ENCODE results near the gene PLOD2. TPM values are rescaled to one million over a fixed set of nuclear protein-coding genes. Genes with fewer than 3 reads are reported as not detected.

The PLOD2 gene
- total RNA-seq = 100 to 1,000 TPM in 2 of 3 donors, 10 to 100 TPM in 1; 92.9 to 113 (median 101) TPM
- long read RNA-seq, donor 1, transcript PLOD2-202 (19 exons, 3,665 nt) = minor isoform, 81 of 214 reads
- long read RNA-seq, donor 1, transcript PLOD2-201 (20 exons, 3,732 nt) = major isoform, 109 of 214 reads
- long read RNA-seq, donor 1, partial matches to known transcripts = 7 of 214 reads
- long read RNA-seq, donor 1, other reads (novel, unspliced or antisense) = 14 of 214 reads
- long read RNA-seq, donor 2, transcript PLOD2-201 (20 exons, 3,732 nt) = minor isoform, 21 of 103 reads
- long read RNA-seq, donor 2, transcript PLOD2-202 (19 exons, 3,665 nt) = major isoform, 48 of 103 reads
- long read RNA-seq, donor 2, partial matches to known transcripts = 23 of 103 reads
- long read RNA-seq, donor 2, other reads (novel, unspliced or antisense) = 11 of 103 reads

DNA sequence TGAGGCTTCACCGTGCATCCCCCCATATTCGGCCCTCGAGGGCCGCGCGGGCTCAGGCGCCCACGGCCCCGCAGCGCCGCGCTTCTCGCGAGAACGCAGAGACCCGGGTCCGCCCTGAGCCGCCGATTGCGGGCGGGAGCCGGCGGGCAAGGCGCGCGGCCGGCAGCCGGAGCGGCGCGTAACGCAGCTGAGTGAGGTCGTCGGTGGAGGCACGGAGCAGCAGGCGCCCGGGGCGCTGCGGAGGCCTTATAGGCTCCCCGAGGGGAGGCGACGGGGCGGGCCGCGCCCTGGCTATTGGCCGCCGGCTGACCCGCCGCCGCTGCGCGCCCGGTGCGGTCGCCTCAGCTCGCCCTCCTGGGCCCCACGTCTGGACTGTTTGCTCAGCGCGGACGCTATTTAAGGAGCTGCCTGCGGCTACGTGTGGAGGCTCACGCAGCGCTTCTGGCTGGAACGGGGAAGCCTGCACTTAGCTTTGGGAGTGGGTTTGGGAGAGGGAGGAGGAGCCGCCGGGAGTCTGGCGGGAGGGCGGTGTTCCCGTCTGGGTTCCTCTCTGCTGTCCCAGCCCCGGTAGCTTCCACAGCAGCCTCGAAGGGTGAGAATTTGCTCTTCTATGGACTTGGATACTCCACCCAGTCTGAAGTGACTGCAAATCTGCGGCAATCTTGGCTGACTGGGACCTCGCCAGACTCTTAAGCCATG lies at the start of gene PLOD2:
Gene PLOD2 (minus strand): TSS at position 221 of the 699 bp plus-strand sequence. CDS start 195 bp downstream, at position 26.
- DNase-seq = peak; percentile 72 to 87 (median 83)
- H3K4me3 ChIP-seq = peak within 1 kb of the TSS; percentile 61
- intact Hi-C loops (cut with DNase I, micrococcal nuclease) = no loop called here
- no peaks in the 10 kb centered on the region for H3K9me3 ChIP-seq
- TF ChIP-seq, protein P1, sequence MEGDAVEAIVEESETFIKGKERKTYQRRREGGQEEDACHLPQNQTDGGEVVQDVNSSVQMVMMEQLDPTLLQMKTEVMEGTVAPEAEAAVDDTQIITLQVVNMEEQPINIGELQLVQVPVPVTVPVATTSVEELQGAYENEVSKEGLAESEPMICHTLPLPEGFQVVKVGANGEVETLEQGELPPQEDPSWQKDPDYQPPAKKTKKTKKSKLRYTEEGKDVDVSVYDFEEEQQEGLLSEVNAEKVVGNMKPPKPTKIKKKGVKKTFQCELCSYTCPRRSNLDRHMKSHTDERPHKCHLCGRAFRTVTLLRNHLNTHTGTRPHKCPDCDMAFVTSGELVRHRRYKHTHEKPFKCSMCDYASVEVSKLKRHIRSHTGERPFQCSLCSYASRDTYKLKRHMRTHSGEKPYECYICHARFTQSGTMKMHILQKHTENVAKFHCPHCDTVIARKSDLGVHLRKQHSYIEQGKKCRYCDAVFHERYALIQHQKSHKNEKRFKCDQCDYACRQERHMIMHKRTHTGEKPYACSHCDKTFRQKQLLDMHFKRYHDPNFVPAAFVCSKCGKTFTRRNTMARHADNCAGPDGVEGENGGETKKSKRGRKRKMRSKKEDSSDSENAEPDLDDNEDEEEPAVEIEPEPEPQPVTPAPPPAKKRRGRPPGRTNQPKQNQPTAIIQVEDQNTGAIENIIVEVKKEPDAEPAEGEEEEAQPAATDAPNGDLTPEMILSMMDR (IDR thresholded peaks at IDR 0.05) = no peak
- no peaks in the 10 kb centered on the region for H3K36me3 ChIP-seq (ENCODE audit: low read depth)
- peak; percentile 89 for ATAC-seq
- H3K4me1 ChIP-seq (ENCODE audit: low read depth) = peaks cover 19% of the 10 kb centered on the region

DNA sequence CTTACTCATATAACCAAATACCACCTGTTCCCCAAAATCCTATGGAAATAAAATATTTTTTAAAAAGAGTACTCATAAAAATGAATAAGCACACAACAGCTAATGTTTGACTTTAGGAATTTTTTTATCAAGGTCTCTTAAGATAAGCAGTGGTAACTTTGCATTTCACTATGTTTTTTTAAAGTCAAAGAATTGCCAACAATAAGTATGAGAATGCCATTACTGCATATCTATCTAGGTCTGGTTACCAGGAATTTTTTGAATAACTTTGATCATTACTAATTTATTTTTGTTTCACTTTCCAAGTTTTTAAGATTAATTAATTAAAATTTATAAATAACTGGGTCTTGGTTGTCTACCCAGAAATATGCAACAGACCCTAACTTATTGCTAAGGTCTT lies 48.4 kb upstream of the PLOD2 start:
- TF ChIP-seq, protein P1 (IDR thresholded peaks at IDR 0.05) = no peak
- H3K9me3 ChIP-seq = no peaks in the 10 kb centered on the region
- intact Hi-C loops (cut with DNase I, micrococcal nuclease) = no loop called here
- no peak overlapping the region for H3K4me3 ChIP-seq
- H3K4me1 ChIP-seq (ENCODE audit: low read depth) = no peaks in the 10 kb centered on the region
- ATAC-seq (no peak), DNase-seq (no peak)
- no peaks in the 10 kb centered on the region for H3K36me3 ChIP-seq (ENCODE audit: low read depth)

DNA sequence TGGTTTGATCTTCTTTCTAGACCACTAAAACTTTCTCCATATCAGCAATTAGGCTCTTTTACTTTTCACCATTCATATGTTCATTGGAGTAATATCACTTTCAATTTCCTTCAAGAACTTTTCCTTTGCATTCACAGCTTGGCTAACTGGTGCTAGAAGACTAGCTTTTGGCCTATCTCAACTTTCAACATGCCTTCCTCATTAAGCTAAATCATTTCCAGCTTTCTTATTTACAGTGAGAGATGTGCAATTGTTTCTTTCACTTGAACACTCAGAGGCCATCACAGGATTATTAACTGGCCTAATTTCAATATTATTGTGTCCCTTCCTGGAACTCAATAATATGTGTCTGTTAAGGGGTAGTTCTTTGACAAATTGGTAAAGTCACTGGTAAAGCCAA lies 42.8 kb upstream of the PLOD2 start:
- Histone ChIP-seq H3K4me3 (no peak overlapping the region), H3K9me3 (no peaks in the 10 kb centered on the region), H3K4me1 (ENCODE audit: low read depth) (no peaks in the 10 kb centered on the region), H3K36me3 (ENCODE audit: low read depth) (no peaks in the 10 kb centered on the region)
- TF ChIP-seq, protein P1 (IDR thresholded peaks at IDR 0.05) = no peak
- ATAC-seq = no peak
- DNase-seq = no peak
- intact Hi-C loops (cut with DNase I, micrococcal nuclease) = no loop called here

DNA sequence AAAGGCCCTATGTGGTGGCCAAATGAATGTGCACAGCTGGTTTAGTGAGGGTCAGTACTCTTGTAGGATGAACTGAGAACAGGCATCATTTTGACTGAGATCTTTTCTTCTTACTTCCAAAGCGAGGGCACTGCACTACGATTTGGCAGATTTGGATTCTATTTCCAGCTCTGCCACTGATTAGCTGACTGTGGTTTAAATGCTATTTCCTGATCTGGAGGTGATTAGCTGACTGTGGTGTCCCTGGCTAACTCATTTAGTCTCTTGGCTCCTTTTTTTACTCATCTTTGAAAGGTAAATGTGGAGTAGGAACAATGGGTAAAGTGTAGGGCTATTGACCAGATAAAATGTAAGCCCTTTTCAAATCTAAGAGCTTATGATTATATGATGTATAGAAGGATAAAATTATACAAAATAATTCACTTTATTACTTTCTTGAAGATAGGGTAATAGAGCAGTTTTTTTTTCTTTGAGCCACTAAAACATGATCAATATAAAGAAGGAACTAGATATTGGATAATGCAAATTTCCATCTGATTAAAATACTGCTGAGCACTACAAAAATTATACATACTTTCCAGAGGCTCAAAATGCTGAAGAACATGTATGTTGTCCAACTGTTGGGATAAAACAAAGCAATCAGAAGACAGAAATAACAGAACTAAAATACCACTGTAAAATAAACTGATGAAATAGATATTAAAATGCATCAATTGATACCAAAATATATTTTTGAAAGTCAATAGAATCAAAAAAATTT lies 39.7 kb upstream of the PLOD2 start:
- Histone ChIP-seq H3K4me3 (no peak overlapping the region), H3K9me3 (no peaks in the 10 kb centered on the region), H3K36me3 (ENCODE audit: low read depth) (no peaks in the 10 kb centered on the region), H3K4me1 (ENCODE audit: low read depth) (no peaks in the 10 kb centered on the region)
- ATAC-seq (no peak), DNase-seq (no peak)
- TF ChIP-seq, protein P1 (IDR thresholded peaks at IDR 0.05) = no peak
- intact Hi-C loops (cut with DNase I, micrococcal nuclease) = no loop called here

DNA sequence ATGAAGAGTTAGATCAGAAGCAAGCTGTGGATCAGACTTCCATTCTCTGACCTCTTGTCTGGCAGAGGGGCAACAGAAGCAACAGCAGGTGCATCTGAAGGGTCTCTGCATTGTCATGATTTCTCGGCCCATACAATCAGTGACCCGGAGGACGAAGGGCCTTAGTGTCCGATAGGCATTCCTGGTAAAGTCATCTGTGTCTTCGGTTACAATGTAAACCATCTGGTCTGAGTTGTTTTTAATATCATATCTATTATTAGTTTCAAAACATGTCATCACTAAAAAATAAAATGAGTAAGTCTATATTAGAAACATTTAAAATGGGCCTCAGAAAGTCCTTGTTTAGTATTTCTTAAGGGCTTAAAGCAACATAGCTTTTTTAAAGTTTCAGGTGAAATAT lies 38.8 kb upstream of the PLOD2 start:
- intact Hi-C loops (cut with DNase I, micrococcal nuclease) = no loop called here
- no peaks in the 10 kb centered on the region for H3K4me1 ChIP-seq (ENCODE audit: low read depth)
- no peak overlapping the region for H3K4me3 ChIP-seq
- no peaks in the 10 kb centered on the region for H3K36me3 ChIP-seq (ENCODE audit: low read depth)
- TF ChIP-seq, protein P1 (IDR thresholded peaks at IDR 0.05) = no peak
- DNase-seq (no peak), ATAC-seq (no peak)
- no peaks in the 10 kb centered on the region for H3K9me3 ChIP-seq

Data from mucosa of descending colon (tissue), 3 donors.